SK-N-SH (cell line): ENCODE measurements around the gene SLC25A24. TPM values are rescaled to one million over a fixed set of nuclear protein-coding genes. Genes with fewer than 3 reads are reported as not detected.
"Not testable (repeated sequence)": the region's sequence is repeated elsewhere in the genome, so short reads cannot be mapped to it uniquely, and the experiment has no call there.

Experiments used
- CTCF ChIA-PET: fragments of 300-600, 350-600 bp; formaldehyde crosslinking; extraction: SDS; loops from one replicate; lab custom pipeline; 2021; lab: Yijun Ruan, JAX
- POLR2A ChIA-PET: fragments of 350-600 bp; sonication (Branson Sonifier 250); formaldehyde crosslinking; extraction: SDS; loops from one replicate; lab custom pipeline; 2020; ENCODE audit warnings: antibody characterized with exemption, inconsistent platforms; lab: Yijun Ruan, JAX
- DNase-seq: peaks from one replicate; pipeline ENCODE4 v3.0.0; 2012
- H2AFZ ChIP-seq: fragments of 200-600 bp; sonication (generic); 2 replicates; pipeline ENCODE4 v1.8.1; 2016; ENCODE audit warnings: antibody characterized with exemption, mild to moderate bottlenecking, low read depth
- H3F3A ChIP-seq: fragments of 200-600 bp; sonication (generic); replicated peaks from 2 replicates; pipeline ENCODE3; 2016; ENCODE audit warnings: antibody characterized with exemption, mild to moderate bottlenecking; ENCODE audit not compliant: insufficient read depth
- H3K27ac ChIP-seq, 2 experiments: fragments of 200-500 bp in 1 of 2; fragments of 200-600 bp in 1 of 2; sonication (Bioruptor generic) in 1 of 2; sonication (generic), shearing (Covaris generic) in 1 of 2; 2 replicates each; pipeline versions ENCODE4 v1.5.1 to v1.6.1; 2014 to 2016; ENCODE audit warnings: low read depth in 2 of 2, inconsistent platforms in 1 of 2, low read length in 1 of 2, mild to moderate bottlenecking in 1 of 2, mixed read lengths in 1 of 2
- H3K27me3 ChIP-seq: fragments of 200-600 bp; sonication (generic), shearing (Covaris generic); 2 replicates; pipeline ENCODE4 v1.6.1; 2016; ENCODE audit warnings: mixed run types; ENCODE audit not compliant: insufficient read depth
- H3K36me3 ChIP-seq, 2 experiments: fragments of 200-500 bp in 1 of 2; fragments of 200-600 bp in 1 of 2; sonication (Bioruptor generic) in 1 of 2; sonication (generic) in 1 of 2; replicated peaks in 1 of 2; 2 replicates each; pipeline versions ENCODE3 to v1.5.1; 2014 to 2016; ENCODE audit warnings: low read length in 1 of 2, mild to moderate bottlenecking in 1 of 2; ENCODE audit not compliant: insufficient read depth in 2 of 2, control insufficient read depth in 1 of 2
- H3K4me1 ChIP-seq, 2 experiments: fragments of 200-500 bp in 1 of 2; fragments of 200-600 bp in 1 of 2; sonication (Bioruptor generic) in 1 of 2; sonication (generic), shearing (Covaris generic) in 1 of 2; 2 replicates each; pipeline versions ENCODE4 v1.5.1 to v1.6.1; 2014 to 2016; ENCODE audit warnings: low read depth in 1 of 2, low read length in 1 of 2, mixed run types in 1 of 2; ENCODE audit not compliant: insufficient read depth in 2 of 2, control insufficient read depth in 1 of 2
- H3K4me2 ChIP-seq: fragments of 200-600 bp; sonication (generic), shearing (Covaris generic); 2 replicates; pipeline ENCODE4 v1.6.1; 2017; ENCODE audit warnings: mixed run types
- H3K4me3 ChIP-seq, 2 experiments: fragments of 200-500 bp in 1 of 2; fragments of 200-600 bp in 1 of 2; sonication (Bioruptor generic) in 1 of 2; sonication (generic), shearing (Covaris generic) in 1 of 2; 2 replicates each; pipeline versions ENCODE4 v1.5.1 to v1.8.1; 2014 to 2016; ENCODE audit warnings: low read depth in 2 of 2, inconsistent platforms in 1 of 2, low read length in 1 of 2, mild to moderate bottlenecking in 1 of 2, mixed read lengths in 1 of 2, moderate library complexity in 1 of 2
- H3K79me2 ChIP-seq: fragments of 200-600 bp; sonication (generic); 2 replicates; pipeline ENCODE4 v1.8.1; 2017; ENCODE audit warnings: mild to moderate bottlenecking; ENCODE audit not compliant: insufficient read depth
- H3K9ac ChIP-seq: fragments of 200-600 bp; sonication (generic); 2 replicates; pipeline ENCODE4 v1.6.1; 2017; ENCODE audit warnings: mixed run types
- H3K9me2 ChIP-seq: fragments of 200-600 bp; sonication (generic); 2 replicates; pipeline ENCODE4 v1.6.1; 2017; ENCODE audit warnings: mixed run types
- H3K9me3 ChIP-seq: fragments of 200-600 bp; sonication (generic); 2 replicates; pipeline ENCODE4 v1.6.1; 2017; ENCODE audit warnings: mixed run types, mild to moderate bottlenecking, moderate library complexity
- H4K20me1 ChIP-seq: fragments of 200-600 bp; sonication (generic); 2 replicates; pipeline ENCODE4 v1.6.1; 2017; ENCODE audit warnings: mild to moderate bottlenecking, mixed run types; ENCODE audit not compliant: insufficient read depth
- CHD2 ChIP-seq: fragments of 150-350 bp; IDR thresholded peaks from 2 replicates; pipeline ENCODE4 v1.6.1; 2018; ENCODE audit warnings: low read length; ENCODE audit not compliant: partially characterized antibody
- CTCF ChIP-seq: fragments of 200-600 bp; sonication (generic); IDR thresholded peaks from 2 replicates; pipeline ENCODE4 v1.6.1; 2017; ENCODE audit warnings: antibody characterized with exemption, mild to moderate bottlenecking, moderate library complexity
- FOXJ3 ChIP-seq: sonication (generic); formaldehyde crosslinking; IDR thresholded peaks from 2 replicates; pipeline ENCODE4 v1.5.1; 2020; ENCODE audit warnings: mild to moderate bottlenecking, missing genetic modification reagents
- GATA2 ChIP-seq: sonication (generic); formaldehyde crosslinking; IDR thresholded peaks from 2 replicates; pipeline ENCODE4 v1.5.0; 2020; ENCODE audit warnings: mild to moderate bottlenecking, missing genetic modification reagents
- JUND ChIP-seq: IDR thresholded peaks from 2 replicates; pipeline ENCODE4 v1.4.0; 2012
- POLR2AphosphoS5 ChIP-seq: IDR thresholded peaks from 2 replicates; pipeline ENCODE4 v1.6.1; 2012; ENCODE audit warnings: low read depth, low read length
- RAD21 ChIP-seq: IDR thresholded peaks from 2 replicates; pipeline ENCODE4 v1.6.1; 2012; ENCODE audit warnings: mild to moderate bottlenecking, low read length
- RXRA ChIP-seq: IDR thresholded peaks from 2 replicates; pipeline ENCODE4 v1.4.0; 2012; ENCODE audit warnings: low read depth, mild to moderate bottlenecking, borderline replicate concordance
- SIN3A ChIP-seq: IDR thresholded peaks from 2 replicates; pipeline ENCODE4 v1.6.1; 2012; ENCODE audit warnings: low read depth, mild to moderate bottlenecking, low read length, moderate library complexity, borderline replicate concordance
- TAF1 ChIP-seq: IDR thresholded peaks from 2 replicates; pipeline ENCODE4 v1.6.1; 2012; ENCODE audit warnings: low read depth, mild to moderate bottlenecking, low read length, moderate library complexity, borderline replicate concordance
- TCF12 ChIP-seq: IDR thresholded peaks from 2 replicates; pipeline ENCODE4 v1.4.0; 2012
- YY1 ChIP-seq: IDR thresholded peaks from 2 replicates; pipeline ENCODE4 v1.4.0; 2012; ENCODE audit warnings: low read depth, mild to moderate bottlenecking
- ZBTB33 ChIP-seq: IDR thresholded peaks from 2 replicates; pipeline ENCODE4 v1.4.0; 2012; ENCODE audit warnings: low read depth, borderline replicate concordance
- WGBS: methylation state at CpG from one replicate; pipeline ENCODE4 v1.1.6; 2017; ENCODE audit warnings: low lambda C conversion rate; 5-methylcytosine and 5-hydroxymethylcytosine counted together
- polyA plus RNA-seq, 3 experiments: library from polyadenylated mRNA; depleted of rRNA; stranded (reverse); fragments of >200 nt; gene quantifications; 2 replicates each; pipeline ENCODE4 v1.2.3, GENCODE V29; 2012
- TF ChIP-seq, protein P1 (sequence below): fragments of 150-350 bp; IDR thresholded peaks from 2 replicates; pipeline ENCODE4 v1.6.1; 2016; ENCODE audit warnings: mild to moderate bottlenecking, low read depth, low read length
- TF ChIP-seq, protein P2 (sequence below): IDR thresholded peaks from 2 replicates; pipeline ENCODE4 v1.6.1; 2012; ENCODE audit warnings: mild to moderate bottlenecking, low read depth, low read length, moderate library complexity
- TF ChIP-seq, protein P3 (sequence below): IDR thresholded peaks from 2 replicates; pipeline ENCODE4 v1.4.0; 2012; ENCODE audit warnings: low read depth

The SLC25A24 gene
- polyA plus RNA-seq, 1 of the 3 experiments (the other 2 are of a cell fraction) = 11.3 TPM

GRCh38 chr1:108208724-108209446 lies 8.7 kb upstream of the SLC25A24 start:
- no peaks in the 10 kb centered on the region for H3K9me3 ChIP-seq
- DNase-seq = no peak
- no peak overlapping the region for H3K9ac ChIP-seq
- TF ChIP-seq, protein P1, sequence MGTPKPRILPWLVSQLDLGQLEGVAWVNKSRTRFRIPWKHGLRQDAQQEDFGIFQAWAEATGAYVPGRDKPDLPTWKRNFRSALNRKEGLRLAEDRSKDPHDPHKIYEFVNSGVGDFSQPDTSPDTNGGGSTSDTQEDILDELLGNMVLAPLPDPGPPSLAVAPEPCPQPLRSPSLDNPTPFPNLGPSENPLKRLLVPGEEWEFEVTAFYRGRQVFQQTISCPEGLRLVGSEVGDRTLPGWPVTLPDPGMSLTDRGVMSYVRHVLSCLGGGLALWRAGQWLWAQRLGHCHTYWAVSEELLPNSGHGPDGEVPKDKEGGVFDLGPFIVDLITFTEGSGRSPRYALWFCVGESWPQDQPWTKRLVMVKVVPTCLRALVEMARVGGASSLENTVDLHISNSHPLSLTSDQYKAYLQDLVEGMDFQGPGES = no peak
- TF ChIP-seq, protein P2, sequence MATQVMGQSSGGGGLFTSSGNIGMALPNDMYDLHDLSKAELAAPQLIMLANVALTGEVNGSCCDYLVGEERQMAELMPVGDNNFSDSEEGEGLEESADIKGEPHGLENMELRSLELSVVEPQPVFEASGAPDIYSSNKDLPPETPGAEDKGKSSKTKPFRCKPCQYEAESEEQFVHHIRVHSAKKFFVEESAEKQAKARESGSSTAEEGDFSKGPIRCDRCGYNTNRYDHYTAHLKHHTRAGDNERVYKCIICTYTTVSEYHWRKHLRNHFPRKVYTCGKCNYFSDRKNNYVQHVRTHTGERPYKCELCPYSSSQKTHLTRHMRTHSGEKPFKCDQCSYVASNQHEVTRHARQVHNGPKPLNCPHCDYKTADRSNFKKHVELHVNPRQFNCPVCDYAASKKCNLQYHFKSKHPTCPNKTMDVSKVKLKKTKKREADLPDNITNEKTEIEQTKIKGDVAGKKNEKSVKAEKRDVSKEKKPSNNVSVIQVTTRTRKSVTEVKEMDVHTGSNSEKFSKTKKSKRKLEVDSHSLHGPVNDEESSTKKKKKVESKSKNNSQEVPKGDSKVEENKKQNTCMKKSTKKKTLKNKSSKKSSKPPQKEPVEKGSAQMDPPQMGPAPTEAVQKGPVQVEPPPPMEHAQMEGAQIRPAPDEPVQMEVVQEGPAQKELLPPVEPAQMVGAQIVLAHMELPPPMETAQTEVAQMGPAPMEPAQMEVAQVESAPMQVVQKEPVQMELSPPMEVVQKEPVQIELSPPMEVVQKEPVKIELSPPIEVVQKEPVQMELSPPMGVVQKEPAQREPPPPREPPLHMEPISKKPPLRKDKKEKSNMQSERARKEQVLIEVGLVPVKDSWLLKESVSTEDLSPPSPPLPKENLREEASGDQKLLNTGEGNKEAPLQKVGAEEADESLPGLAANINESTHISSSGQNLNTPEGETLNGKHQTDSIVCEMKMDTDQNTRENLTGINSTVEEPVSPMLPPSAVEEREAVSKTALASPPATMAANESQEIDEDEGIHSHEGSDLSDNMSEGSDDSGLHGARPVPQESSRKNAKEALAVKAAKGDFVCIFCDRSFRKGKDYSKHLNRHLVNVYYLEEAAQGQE = no peak
- TF ChIP-seq TAF1 (no peak), RAD21 (no peak), GATA2 (CRISPR knock-in tag) (no peak), SIN3A (no peak), TCF12 (no peak), ZBTB33 (no peak), JUND (no peak), FOXJ3 (CRISPR knock-in tag) (no peak), POLR2AphosphoS5 (no peak), RXRA (no peak), YY1 (no peak), CHD2 (no peak), CTCF (no peak)
- TF ChIP-seq, protein P3, sequence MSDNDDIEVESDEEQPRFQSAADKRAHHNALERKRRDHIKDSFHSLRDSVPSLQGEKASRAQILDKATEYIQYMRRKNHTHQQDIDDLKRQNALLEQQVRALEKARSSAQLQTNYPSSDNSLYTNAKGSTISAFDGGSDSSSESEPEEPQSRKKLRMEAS = no peak
- no peak overlapping the region for H3K27ac ChIP-seq
- H3K9me2 ChIP-seq = no peaks in the 10 kb centered on the region
- 45% methylated on average over 7 of the region's 11 CpGs for WGBS
- no peaks in the 10 kb centered on the region for H3K79me2 ChIP-seq
- no peaks in the 10 kb centered on the region for H3F3A ChIP-seq
- ChIA-PET POLR2A (no interaction called here), CTCF (no interaction called here)
- no peaks in the 10 kb centered on the region; a peak in 1 of 4 replicates for H3K4me1 ChIP-seq
- no peak overlapping the region for H3K4me3 ChIP-seq
- no peak overlapping the region for H2AFZ ChIP-seq
- no peaks in the 10 kb centered on the region for H4K20me1 ChIP-seq
- no peaks in the 10 kb centered on the region for H3K36me3 ChIP-seq
- H3K4me2 ChIP-seq = no peak overlapping the region
- peaks cover 12% of the 10 kb centered on the region; the same call in 1 of the 2 replicates for H3K27me3 ChIP-seq

DNA sequence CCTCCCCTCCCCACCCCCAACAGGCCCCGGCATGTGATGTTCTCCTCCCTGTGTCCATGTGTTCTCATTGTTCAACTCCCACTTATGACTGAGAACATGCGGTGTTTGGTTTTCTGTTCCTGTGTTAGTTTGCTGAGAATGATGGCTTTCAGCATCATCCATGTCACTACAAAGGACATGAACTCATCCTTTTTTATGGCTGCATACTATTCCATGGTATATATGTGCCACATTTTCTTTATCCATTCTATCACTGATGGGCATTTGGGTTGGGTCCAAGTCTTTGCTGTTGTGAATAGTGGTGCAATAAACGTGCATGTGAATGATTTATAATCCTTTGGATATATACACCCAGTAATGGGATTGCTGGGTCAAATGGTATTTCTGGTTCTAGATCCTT lies 3.4 kb upstream of the SLC25A24 start:
- H3K27me3 ChIP-seq, POLR2A ChIA-PET: not testable (repeated sequence)

More for the DNA sequence above, 3.4 kb upstream of the SLC25A24 start:
- H4K20me1 ChIP-seq, H3K4me1 ChIP-seq, CTCF ChIA-PET, H3K9me3 ChIP-seq, H3K27ac ChIP-seq, H3K9me2 ChIP-seq, H3F3A ChIP-seq, H2AFZ ChIP-seq, H3K36me3 ChIP-seq, H3K9ac ChIP-seq, DNase-seq, H3K4me2 ChIP-seq, H3K4me3 ChIP-seq: not testable (repeated sequence)
- WGBS = 64% methylated on average over 3 of the region's 3 CpGs
- peaks cover 19% of the 10 kb centered on the region for H3K79me2 ChIP-seq
